H54 (cell line): ENCODE results near the gene VASN.

Experiments used
- DNase-seq: peaks from one replicate; pipeline ENCODE4 v3.0.0; 2011; ENCODE audit warnings: low spot score, mixed read lengths; ENCODE audit not compliant: insufficient read length
- FAIRE-seq: peaks from 3 replicates; lab custom pipeline; 2011; peaks lifted over from hg19 to GRCh38; lab: Jason Lieb, UNC
- POLR2A ChIP-seq: IDR thresholded peaks from 2 replicates; pipeline ENCODE4 v1.6.1; 2011; ENCODE audit warnings: low read depth, mild to moderate bottlenecking, low read length

Gene VASN

DNA sequence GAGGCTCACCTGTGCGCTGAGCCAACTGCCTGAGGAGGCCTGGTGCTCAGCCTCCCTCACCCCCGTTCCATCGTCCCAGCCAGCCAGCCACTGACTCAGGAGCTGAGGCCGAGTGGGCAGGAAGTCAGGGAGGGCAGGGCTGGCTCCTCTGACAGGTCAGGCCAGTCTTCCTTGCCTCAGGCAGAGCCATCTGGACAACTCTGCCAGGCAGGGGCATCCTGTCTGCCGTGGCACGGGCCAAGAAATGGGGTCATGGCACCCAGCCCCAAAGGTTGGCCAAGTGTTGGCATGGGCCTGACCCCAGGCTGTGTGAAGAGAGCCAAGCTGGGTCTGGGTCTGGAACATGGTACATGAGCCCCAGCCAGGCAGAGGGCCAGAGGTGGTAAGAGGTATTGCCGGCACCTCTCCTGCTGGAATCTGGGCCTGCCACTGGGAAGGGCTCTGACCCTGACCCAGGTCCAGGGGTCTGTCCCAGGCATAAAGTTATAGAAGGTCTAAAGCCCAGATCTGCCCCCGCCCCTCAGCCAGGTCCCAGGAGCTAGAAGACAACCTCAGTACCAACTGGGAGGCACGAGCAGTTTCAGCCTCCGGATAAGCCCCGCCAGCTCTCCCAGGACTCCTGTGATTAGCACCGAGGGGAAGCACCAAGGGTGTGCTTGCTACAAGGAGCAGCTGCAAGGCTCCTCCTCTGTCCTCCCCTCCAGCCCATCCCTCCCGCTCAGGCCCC is 2.5 kb upstream of the VASN start:
- TF ChIP-seq POLR2A: no peak
- FAIRE-seq (peak; percentile 81), DNase-seq (peak; percentile 90)

DNA sequence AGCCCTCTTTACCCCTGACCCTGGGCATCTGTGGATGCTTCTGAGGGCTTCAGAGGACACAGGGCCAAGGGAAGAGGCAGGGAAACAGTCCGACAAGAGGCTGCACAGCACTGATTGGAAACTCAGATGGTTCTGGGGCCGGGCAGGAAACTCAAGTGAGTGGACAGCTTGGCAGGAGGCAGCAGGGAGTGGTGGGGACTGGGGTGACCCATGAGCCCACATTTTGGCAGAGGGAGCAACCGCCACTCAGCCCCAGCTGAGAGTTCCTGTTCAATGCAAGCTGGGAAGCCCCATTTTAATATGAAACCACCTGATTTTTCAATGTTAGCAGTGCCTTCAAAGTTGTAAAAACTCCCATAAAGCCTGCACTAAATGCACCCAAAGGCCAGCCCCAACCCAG is 1.5 kb upstream of the VASN start:
- no peak for TF ChIP-seq POLR2A
- FAIRE-seq (no peak), DNase-seq (no peak)

DNA sequence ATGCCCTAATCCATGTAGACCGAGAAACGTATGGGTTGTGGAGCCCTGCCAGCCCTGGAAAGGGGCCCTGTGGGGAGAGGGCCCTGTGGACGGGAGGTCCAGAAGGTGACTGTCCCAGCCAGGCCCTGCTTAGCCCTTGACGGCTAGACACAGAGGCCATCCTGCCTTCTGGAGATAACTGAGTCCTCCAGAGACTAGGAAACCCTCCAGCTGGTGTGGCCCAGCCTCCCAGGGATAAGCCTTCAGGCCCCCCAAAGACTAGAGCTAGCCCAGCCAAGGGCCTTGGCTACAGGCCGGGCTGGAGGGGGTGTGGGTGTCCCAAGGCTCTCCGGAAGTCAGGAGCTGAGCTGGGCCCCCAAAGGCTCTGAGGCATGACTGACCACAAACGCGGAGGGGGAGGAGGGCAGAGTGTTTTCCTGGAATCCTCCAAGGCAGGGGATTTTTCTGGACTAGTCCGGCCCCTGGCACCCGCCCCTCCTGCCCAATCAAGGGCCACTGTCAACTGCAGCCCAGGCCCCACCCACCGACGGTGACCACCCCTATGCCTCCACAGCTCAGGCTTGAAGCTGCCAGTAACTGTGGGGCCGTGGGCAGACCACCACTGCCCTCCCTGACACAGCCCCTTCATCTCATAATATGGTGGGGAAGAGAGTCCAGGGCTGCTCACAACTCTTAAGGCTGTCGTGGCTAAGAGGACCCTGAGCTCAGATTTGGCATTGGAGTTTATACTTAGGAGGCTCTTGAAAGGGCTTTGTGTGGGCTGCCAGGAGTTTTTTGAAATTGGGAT is 885 bp upstream of the VASN start:
- DNase-seq: no peak
- TF ChIP-seq POLR2A: no peak
- FAIRE-seq: no peak

DNA sequence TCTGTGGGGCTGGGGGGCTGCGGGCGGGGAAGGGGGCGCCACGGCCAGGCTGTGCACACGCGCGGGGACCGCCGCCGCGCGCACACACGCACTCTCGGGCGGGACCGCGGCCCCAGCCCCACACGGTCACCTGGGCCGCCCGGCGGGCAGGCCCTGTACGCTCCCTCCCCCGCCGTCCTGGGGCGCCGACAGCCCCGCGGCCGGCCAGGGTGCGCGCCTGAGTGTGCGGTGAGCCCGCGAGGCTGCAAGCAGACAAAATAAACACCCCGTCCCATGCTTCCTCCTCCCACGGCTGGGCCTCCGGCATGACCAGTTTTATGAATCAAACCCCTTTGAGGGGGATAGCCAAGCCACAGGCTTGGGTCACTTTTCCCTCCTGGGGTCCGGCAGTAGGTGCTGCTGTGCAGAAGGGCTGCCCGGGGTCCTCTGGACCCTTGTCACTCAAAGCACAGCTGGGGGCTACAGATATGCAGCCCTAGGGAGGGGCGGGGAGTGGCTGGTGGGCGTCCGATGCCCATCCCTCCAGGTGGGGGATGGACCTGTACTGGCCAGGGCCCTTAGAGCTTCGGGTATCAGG is 441 bp downstream of the VASN start:
- no peak for TF ChIP-seq POLR2A
- FAIRE-seq (no peak), DNase-seq (no peak)

DNA sequence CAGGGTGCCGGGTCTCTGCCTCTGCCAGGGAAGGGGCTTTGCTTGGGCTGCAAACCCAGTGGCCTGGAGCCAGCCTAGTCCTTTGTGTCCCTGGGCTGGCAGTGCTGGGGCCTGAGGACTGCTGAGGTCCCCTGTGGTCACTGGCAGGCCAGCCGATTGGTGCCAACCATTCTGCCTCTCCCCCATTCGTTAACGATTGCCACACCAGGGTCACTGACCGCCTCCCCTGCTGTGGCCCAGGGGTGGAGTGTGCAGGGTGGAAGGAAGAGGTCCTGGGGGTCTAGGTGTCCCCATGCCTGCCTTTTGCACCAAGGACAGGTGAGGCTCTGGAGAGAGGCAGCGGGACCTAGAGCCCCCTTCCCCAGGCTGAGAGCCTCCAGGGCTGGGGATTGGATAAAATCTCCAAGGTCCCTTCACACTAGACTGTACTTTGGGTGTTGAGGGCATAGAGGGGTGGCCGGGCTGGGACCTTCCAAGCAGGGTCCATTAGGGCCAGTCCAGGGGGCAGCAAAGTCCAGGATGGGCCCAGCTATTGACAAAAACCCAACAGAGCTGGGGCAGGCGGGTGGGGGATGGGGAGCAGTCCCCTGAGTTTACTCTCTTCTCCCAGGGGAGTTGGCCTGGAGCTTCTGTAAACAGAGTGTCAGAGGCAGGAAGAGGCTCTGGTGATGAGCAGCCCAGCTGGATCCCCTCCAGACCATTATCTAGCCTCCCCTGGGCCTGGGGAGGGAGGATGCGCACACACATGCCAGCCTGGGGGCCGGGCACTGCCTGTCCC is 1.1 kb downstream of the VASN start:
- TF ChIP-seq POLR2A: no peak
- FAIRE-seq (no peak), DNase-seq (no peak)

DNA sequence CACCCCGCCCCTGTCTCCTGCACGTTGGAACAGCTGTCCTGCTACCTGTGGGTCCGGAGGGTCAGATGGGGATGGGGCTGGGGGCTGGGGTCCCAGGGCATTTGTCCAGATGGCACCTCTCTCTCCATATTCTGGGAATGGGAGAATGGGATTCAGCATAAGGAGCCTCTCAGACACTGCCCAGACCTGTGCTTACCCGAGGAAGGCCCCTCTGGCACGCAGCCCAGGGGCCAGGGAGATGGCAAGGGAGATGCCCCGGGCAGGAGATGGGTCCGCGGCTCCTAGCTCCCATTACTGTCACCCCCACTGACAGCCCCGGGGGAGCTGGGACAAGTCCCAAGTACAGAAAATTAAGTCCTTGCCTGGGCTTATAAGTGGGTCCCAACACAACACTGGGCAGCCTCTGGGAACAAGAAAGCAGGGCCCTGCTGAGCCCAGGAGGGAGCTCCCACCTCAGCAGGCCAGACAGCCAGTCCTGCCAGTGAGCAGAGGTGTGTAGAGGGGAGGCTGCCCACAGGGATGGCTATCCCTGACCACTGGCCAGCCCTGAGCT is 1.8 kb downstream of the VASN start:
- FAIRE-seq (no peak), DNase-seq (no peak)
- no peak for TF ChIP-seq POLR2A

DNA sequence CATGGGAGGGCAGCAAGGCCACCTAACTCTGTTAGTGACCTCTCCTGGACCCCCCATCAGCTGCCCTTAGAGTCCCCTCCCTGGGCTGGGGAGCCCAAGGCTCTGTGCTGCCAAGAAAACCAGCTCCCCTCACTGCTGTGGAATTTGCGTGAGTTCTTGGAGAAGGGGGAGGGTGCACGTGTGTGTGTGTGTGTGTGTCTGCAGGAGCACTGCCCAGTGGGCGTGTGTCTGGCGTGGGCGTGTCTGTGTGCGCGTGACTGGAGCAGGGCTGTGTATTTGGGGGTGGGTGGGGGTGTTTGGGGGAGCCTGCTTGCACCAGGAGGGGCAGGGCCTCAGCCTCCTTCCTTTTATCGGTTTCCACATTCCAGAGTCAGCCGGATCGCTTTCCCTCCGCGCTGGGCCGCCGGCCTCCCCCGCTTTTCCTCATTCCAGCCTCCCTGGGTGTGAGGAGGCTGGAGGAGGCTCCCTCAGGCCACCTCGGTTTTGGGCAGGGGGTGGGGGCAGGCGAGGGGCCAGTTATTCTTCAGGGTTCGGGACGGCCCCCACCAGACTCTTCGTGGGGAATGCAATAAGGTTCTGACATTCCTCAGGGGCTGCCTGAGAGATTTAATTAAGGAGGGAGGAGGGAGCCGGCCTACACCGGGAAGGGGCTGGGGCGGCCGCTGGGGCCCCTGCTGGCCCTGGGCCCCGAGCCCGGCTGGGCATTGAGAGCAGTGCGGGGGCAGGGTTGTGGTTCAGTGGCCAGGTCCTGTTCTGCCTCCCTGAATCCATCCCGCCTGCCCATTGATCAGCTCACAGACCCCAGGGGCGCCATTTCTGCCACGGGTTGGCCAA is 2.5 kb downstream of the VASN start:
- FAIRE-seq (no peak), DNase-seq (peak; percentile 82)
- TF ChIP-seq POLR2A: no peak

DNA sequence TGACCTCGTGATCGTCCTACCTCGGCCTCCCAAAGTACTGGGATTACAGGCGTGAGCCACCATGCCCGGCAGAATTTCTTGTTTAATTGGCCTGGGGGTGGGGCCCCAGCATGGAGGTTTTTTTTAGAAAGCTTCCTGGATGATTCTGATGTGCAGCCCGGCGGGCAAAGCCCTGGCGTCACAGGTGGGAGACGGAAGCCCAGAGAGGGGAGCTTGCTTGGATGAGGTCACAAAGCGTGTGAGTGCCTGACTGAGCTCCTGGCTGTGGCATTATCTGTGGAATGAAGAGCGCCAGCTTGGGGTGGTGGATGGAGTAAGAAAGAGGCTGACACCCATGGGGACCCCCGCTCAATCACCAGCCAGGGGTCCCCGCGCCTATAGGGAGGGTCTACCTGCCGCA is 4.1 kb downstream of the VASN start:
- TF ChIP-seq POLR2A: no peak
- DNase-seq (no peak), FAIRE-seq (no peak)

DNA sequence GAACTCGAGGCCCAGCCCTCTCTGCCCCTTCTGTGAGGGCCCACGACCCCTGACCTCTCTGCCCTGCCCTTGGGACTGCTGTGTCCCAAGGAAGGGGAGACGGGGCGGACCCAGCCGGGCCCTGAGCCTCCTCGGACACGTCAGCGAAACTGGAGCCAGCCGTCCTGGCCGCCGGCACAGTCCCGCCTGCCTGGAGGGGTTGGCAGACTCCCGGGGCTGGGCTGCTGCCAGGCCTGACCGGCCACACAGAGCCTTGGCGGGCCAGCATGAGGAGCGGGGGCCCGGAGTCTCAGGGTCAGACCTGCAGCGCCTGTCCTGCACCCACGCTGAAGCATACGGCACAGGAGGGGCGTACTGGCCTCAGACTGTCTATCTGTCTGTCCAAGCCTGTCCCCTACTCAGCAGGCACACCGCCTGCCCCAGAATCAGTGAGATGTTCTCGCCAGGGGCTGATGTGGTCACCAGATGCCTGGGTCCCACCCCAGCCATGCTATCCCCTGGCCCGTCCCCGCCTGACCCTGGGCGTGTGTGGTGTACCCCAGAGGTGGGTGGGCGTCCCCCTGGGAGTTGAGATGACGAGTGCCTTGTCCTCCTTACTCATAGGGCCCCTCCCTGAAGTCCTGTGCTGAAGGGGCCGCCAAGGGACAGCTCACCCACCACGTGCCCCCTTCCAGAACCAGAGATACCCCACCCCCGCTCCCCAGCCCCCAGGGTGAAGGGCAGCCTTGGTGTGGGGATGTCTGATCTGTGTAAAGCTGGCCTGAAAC is 4.7 kb downstream of the VASN start:
- FAIRE-seq (no peak), DNase-seq (peak; percentile 67)
- TF ChIP-seq POLR2A: no peak

DNA sequence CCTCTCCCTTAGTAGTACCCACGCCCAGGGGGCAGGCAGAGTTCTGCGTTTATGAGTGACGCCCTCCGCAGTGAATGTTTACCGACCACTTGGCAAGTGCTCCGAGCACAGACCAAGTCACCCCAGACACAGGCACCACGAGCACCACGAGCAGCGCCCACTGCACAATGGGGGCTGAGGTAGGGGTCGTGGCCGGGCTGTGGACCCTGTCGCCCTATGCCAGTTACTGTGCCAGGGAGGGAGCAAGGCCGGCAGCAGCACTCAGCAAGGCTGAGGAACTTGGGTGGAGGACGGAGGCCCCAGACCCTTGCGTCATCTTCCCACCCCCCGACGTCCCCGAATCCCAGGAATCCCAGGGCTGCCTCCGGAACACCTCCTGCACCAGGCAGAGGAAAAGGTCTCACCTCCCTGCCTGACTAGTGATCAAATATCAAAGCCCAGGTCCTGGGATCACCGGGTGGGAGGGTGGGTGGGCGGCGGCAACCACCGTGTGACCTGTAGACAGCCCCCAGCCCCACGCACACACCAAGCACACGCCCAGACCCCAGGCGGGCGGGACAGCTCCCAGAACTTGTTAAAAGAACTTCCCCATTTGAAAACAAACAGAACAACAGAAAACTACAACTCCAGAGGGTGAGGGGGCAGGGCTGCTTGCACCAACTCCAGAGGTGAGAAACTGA is 5.4 kb downstream of the VASN start:
- TF ChIP-seq POLR2A: no peak
- DNase-seq: no peak
- FAIRE-seq: no peak

DNA sequence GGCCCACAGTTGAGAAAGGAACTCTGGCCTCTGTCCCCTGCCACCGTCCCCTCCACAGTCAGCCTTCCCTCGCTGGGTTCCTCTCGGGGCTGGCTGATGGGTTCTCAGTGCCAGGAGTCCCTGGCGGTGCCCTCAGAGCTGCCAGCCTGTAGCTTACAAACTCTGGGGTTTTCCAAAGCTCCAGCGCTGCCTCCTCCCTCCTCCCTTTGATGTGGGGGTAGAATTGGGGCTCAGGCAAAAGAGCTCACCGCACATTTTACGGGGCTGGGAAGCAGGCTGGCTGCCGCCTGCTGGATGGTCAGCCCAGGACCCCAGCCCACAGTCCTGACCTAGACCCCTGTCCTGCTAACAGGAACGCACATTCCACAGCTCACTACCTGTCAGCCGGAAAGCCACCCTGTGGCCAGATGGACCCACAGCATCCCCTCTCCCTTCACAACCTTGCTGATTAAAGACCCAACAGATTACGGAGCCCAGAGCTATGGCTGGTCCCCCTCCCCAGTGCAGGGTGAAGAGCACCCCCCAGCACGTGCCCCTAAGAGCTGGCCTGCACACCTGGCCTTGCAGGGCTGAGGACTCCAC is 6.0 kb downstream of the VASN start:
- DNase-seq (no peak), FAIRE-seq (no peak)
- no peak for TF ChIP-seq POLR2A
